H7 (cell line): Measurements from ENCODE around the gene DVL3. TPM values are rescaled to one million over a fixed set of nuclear protein-coding genes. Genes with fewer than 3 reads are reported as not detected.
"Not testable (repeated sequence)": the region's sequence is repeated elsewhere in the genome, so short reads cannot be mapped to it uniquely, and the experiment has no call there.

ENCODE experiments used
- DNase-seq: peaks from one replicate; pipeline ENCODE4 v3.0.0; 2012
- H3K27me3 ChIP-seq: 2 replicates; pipeline ENCODE4 v1.6.0; 2011; ENCODE audit warnings: mild to moderate bottlenecking, low read length; ENCODE audit not compliant: control insufficient read depth, insufficient read depth
- H3K36me3 ChIP-seq: replicated peaks from 2 replicates; pipeline ENCODE4 v1.5.1; 2011; ENCODE audit warnings: low read length; ENCODE audit not compliant: control insufficient read depth, insufficient read depth
- H3K4me3 ChIP-seq: 2 replicates; pipeline ENCODE4 v1.5.1; 2011; ENCODE audit warnings: low read depth, mild to moderate bottlenecking, control low read depth, low read length, moderate library complexity; ENCODE audit not compliant: insufficient read depth
- total RNA-seq: library from RNA; depleted of rRNA; stranded (reverse); fragments of >200 nt; shearing (Covaris generic); gene quantifications from 2 replicates; pipeline ENCODE4 v1.2.3, GENCODE V29; 2014

DVL3 gene
- total RNA-seq, 1 experiment from 2014 or later, result 44.4 TPM

DNA sequence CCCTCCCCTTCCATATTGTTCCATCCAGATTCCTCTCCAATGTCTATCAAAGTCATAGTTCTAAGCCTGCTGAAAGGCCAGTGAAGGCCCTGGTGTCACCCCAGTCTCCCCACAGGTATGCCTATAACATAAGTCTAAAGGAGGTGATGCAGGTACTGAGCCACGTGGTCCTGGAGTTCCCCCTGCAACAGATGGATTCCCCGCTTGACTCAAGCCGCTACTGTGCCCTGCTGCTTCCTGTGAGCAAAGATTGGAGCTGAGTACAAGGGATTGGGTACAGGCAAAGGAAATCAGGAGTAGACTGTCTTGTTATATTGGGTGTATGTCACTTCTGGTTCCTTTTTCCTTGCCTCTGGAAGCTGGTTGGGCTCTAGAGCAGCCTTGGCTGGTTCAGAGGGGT, 11.8 kb upstream of the DVL3 start:
- peaks cover 42% of the 10 kb centered on the region for H3K36me3 ChIP-seq
- DNase-seq, result no peak
- H3K4me3 ChIP-seq, result no peak overlapping the region
- no peaks in the 10 kb centered on the region for H3K27me3 ChIP-seq

DNA sequence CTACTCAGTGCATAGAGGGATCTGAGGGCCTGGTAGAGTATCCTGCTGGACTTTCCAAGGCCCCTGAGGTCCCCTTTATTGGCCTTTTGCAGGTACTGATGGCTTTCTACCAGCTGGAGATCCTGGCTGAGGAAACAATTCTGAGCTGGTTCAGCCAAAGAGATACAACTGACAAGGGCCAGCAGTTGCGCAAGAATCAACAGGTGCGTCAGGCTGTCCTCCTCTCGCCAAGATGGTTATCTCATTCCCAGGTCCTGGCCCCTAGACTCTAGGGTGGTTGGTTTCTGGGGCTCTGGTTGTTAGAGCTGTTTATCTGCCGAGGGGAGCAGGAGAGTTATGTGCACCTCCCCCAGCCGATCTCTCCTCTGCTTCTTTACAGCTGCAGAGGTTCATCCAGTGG, 10.7 kb upstream of the DVL3 start:
- no peak for DNase-seq
- Histone ChIP-seq H3K4me3 (no peak overlapping the region), H3K27me3 (no peaks in the 10 kb centered on the region), H3K36me3 (peaks cover 42% of the 10 kb centered on the region)

DNA sequence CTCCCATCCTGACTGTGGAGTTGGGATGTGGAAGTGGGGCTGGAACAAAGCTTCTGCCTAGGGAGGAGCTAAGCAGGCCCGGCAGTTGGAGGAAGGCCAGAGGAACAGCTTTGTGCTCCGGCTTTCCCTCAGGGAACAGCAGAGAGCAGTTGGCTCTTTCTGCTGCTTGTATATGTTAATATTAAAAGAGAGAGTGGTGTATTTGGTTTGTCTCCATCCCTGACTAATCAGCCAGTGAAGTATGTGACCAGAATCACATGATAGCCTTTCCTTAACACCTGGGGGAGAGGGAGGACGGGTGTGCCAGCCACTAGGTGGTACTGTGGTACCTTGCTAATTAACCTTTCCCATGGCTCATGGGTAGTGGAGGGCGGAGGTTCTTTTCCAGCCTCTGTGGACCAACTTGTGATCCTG, 10.1 kb upstream of the DVL3 start:
- H3K4me3 ChIP-seq, result no peak overlapping the region
- no peaks in the 10 kb centered on the region for H3K27me3 ChIP-seq
- peaks cover 41% of the 10 kb centered on the region for H3K36me3 ChIP-seq
- DNase-seq, result peak; percentile 79

DNA sequence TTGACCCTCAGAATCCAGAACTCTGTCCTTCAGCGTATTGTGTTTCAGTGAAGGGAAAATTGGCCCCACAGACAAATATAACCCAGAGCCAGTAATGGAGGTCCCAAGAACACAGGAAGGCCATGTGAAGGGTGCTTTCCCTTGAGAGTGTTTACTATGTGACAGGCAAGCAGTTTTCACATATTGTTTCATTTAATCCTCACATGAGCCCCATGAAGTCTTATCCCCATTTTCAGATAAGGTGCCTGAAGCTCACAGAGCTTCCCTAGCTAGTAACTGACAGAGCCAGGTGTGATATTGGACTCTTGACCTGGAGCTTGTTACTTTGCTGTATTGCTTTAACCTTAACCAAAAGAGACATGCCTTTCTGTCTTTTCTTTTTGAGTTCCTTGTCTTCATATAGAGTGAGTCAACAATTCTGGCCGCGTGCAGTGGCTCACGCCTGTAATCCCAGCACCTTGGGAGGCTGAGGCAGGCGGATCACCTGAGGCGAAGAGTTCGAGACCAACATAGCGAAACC, 9.4 kb upstream of the DVL3 start:
- no peak overlapping the region for H3K4me3 ChIP-seq
- peaks cover 36% of the 10 kb centered on the region for H3K36me3 ChIP-seq
- no peaks in the 10 kb centered on the region for H3K27me3 ChIP-seq
- DNase-seq, result no peak

DNA sequence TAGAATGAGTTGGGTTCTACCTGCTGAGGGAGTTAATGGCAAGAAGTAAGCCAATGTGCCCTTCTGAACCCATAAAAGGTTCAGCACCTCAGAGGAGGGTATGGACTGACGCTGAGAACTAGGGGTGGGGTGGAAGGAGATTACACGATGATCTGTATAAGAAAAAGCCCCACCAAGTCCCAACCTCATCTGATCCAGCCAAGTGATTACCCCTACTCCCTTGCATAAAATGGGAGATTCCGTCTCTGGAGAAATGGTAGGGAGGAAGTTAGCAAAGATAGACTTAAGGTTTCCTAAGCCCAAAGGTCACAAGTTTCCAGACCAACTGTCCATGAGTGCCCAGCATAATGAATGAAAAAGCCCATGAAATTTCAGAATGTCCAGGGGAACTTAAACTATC, 7.1 kb upstream of the DVL3 start:
- Histone ChIP-seq H3K36me3 (peaks cover 17% of the 10 kb centered on the region), H3K4me3 (no peak overlapping the region), H3K27me3 (no peaks in the 10 kb centered on the region)
- no peak for DNase-seq

DNA sequence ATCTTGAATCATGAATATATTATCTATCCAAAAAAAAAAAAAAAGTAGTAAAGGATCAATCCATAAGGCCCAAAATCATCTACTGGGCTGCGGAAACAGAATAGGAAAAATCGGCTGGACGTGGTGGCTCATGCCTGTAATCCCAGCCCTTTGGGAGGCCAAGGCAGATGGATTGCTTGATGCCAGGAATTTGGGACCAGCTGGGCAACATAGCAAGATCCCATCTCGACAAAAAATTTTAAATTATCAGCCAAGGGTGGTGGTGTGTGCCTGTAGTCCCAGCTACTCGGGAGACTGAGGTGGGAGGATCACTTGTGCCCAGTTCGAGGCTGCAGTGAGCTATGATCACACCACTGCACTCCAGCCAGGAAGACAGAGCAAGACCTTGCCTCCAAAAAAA, 6.1 kb upstream of the DVL3 start:
- Histone ChIP-seq H3K4me3 (no peak overlapping the region), H3K27me3 (no peaks in the 10 kb centered on the region), H3K36me3 (peaks cover 8% of the 10 kb centered on the region)
- no peak for DNase-seq

DNA sequence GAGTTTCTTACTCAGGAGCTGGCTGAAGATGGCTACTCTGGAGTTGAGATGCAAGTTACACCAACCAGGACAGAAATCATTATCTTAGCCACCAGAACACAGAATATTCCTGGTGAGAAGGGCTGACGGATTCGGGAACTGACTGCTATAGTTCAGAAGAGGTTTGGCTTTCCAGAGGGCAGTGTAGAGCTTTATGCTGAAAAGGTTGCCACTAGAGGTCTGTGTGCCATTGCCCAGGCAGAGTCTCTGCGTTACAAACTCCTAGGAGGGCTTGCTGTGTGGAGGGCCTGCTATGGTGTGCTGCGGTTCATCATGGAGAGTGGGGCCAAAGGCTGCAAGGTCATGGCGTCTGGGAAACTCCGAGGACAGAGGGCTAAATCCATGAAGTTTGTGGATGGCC, 5.4 kb upstream of the DVL3 start:
- not testable (repeated sequence) for H3K36me3 ChIP-seq, DNase-seq, H3K27me3 ChIP-seq, H3K4me3 ChIP-seq

DNA sequence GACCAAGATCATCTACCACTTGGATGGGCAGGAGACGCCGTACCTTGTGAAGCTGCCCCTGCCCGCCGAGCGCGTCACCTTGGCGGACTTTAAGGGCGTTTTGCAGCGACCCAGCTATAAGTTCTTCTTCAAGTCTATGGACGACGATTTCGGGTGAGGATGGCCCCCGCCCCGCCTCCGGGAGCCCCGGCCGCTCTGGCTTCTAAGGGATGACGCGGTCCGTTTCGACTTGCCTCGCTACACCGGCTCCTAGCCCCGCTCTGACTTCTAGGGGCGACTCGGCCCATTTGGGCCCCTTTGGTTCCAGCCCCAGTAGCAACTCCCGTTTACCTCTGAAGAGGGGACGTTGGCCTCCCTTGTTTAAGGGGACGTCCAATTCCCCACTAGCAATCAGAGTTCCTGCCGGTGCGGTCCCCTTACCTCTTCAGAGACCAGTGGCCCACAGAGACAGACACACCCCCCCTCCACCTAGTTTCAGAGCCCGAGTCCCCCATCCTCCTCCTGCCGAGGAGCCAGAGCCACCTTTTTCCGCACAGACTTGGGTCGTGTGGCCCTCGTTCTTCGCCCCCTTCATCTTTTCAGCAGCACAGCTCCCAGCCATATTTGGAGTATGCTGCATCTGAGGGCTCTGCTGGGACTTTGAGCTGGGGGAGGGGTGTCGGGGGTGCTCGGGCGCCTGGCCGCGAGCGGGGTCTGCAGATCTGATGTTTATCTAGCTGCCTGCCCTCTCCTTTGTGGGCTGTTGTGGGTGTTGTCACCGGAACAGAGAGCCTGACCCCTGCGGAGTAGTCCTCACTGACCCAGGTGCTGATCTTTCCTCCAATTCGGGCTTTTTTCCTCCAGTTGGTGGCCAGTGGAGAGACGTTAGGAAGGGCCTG, 706 bp downstream of the DVL3 start:
- Histone ChIP-seq H3K27me3 (no peaks in the 10 kb centered on the region), H3K36me3 (no peaks in the 10 kb centered on the region), H3K4me3 (peak overlapping the region; percentile 97)
- peak; percentile 80 for DNase-seq

DNA sequence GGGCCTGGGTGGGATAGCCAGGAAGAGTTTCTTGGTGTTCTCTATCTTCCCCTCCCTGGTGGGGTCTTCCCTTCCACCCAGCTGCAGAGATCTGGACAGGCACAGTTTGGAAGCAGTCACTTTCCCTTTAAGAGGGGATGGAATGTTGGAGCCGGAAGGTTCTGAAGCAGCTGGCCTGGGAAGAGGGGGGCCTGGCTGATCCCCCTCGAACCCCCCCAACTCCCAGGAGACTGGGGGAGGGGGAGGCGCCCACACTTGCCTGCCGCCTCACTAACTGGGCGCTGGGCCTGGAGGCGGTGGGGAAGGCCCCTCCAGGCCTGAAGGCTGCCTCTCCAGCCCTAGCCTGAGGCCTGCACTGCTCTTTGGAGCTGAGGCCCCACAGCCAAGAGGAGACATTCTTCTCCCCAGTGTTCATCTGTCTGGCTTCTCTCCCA, 1.4 kb downstream of the DVL3 start:
- H3K27me3 ChIP-seq, result no peaks in the 10 kb centered on the region
- peak overlapping the region; percentile 97 for H3K4me3 ChIP-seq
- no peaks in the 10 kb centered on the region for H3K36me3 ChIP-seq
- peak; percentile 89 for DNase-seq

DNA sequence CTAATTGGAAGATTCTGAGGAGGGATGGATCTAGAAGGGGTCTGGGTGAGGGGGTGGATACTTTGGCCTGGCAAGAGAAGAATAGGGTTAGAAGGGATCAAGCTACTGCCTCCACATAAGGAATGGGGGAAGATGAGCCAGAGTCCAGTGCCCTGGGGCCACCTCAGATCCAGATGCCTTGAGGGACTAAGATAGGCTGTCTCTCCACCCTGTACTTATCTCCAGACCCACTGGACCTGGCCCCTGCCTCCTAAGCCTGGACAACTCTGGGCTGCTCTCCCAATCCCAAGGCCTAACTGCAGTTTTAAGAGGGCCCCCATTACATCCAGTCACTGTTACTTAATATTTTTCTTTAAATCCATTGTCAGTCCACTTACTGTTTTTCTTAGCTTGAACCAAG, 2.0 kb downstream of the DVL3 start:
- H3K36me3 ChIP-seq, result no peaks in the 10 kb centered on the region
- H3K4me3 ChIP-seq, result peak overlapping the region; percentile 97
- DNase-seq, result peak; percentile 50
- no peaks in the 10 kb centered on the region for H3K27me3 ChIP-seq

DNA sequence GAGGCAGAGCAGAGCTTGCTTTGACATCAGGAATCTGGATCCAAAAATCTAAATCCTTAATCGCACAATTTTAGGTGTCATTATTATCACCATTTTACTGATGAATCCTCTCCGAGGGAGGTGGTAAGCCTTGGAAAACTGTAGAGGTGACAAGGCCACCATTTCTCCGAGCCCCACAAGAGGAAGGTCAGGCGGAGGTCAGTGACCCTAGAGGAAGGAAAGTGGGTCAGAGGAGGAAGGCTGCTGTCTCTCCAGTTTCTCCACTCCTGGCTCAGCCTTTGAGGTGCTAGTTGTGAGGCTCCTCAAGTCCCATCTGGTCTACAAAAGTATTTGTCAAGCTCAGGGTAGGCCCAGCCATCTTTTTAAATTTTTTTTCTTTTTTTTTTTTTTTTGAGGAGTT, 3.2 kb downstream of the DVL3 start:
- Histone ChIP-seq H3K27me3 (no peaks in the 10 kb centered on the region), H3K36me3 (no peaks in the 10 kb centered on the region; the same call in 1 of the 2 replicates), H3K4me3 (no peak overlapping the region)
- DNase-seq, result peak; percentile 36

DNA sequence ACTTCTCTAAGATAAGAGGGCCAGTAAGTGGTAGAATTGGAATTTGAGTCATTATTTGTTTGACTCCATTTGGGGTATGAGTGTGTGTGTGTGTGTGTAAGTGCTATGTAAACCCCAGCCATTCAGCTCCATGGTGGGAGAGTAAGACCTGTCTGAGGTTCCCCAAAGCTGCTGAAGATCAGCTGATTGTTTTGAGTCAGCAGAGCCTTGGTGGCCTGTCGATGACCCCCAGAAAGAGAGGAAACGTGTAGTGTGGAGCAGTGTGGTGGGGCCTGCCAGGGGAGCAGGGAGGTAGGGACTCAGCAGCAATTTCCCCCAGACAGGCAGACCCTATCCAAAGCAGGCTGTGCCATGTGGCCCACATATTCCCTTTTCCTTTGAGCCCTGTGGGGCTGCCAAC, 5.3 kb downstream of the DVL3 start:
- peaks cover 10% of the 10 kb centered on the region for H3K36me3 ChIP-seq
- peak; percentile 19 for DNase-seq
- no peak overlapping the region for H3K4me3 ChIP-seq
- no peaks in the 10 kb centered on the region for H3K27me3 ChIP-seq

DNA sequence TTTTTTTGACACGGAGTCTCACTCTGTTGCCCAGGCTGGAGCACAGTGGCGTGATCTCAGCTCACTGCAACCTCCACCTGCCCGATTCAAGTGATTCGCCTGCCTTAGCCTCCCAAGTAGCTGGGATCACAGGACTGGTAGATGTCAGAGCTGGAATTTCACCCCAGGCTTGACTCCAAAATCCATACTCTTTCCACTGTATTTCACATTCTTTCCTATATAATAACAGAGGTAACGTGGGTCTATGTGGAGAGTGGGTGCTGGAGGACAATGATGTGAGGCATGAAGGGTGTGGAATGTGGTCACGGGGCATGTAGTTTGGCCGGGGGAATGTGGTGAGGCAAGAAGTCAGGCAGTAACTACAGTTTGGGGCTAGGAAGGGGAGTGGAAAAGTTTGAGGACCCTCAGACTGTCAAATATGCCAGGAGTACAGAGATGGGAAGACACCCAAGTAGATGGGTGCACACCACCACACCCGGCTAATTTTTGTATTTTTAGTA, 7.4 kb downstream of the DVL3 start:
- H3K36me3 ChIP-seq, result peaks cover 23% of the 10 kb centered on the region
- not testable (repeated sequence) for DNase-seq, H3K27me3 ChIP-seq, H3K4me3 ChIP-seq

DNA sequence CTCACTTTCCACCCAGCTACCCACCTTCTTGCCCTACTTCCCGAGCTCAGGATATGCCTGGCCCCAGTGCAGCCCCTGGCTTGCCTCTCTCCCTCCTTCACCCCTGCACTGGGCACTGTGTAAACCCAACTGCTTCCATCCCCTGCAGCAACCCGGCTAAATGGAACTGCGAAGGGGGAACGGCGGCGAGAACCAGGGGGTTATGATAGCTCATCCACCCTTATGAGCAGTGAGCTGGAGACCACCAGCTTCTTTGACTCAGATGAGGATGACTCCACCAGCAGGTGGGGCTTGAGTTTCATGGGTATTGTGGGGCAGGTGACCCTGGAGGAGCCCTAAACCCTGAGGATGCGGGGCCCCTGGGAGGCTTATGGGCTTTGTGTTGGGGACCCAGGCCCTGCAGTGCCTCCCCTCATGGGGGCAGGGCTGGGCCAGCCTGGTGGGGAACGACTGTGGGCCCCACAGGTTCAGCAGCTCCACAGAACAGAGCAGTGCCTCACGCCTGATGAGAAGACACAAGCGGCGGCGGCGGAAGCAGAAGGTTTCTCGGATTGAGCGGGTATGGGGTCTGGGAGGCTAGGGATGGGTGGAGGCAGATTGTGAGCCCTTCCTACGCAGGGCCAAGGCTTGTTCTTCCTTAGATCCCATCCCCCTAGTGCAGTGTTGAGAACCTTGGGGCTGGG, 9.6 kb downstream of the DVL3 start:
- no peaks in the 10 kb centered on the region for H3K27me3 ChIP-seq
- peak; percentile 45 for DNase-seq
- no peak overlapping the region for H3K4me3 ChIP-seq
- peaks cover 39% of the 10 kb centered on the region for H3K36me3 ChIP-seq

DNA sequence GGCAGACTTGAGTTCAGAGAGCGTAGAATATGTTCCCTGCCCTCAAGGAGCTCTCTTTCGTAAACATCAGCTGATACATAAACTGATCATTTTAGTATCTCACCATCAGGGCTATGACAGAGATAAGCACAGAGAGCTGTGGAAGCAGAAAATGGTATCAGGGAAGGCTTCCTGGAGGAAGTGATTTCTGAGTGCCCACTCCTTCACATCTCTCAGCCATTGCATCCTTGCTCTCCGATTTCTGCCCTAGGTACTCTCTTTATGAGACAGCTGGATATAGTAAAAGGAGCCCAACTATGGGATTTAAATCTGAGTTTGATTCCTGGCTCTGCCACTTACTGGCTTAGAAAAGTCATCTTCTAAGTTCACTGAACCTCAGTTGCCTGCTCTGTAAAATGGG, 10.4 kb downstream of the DVL3 start:
- no peak overlapping the region for H3K4me3 ChIP-seq
- no peaks in the 10 kb centered on the region for H3K27me3 ChIP-seq
- H3K36me3 ChIP-seq, result peaks cover 39% of the 10 kb centered on the region
- DNase-seq, result no peak
